Measurements from ENCODE around the gene HK3.

The HK3 gene

GRCh38 chr5:176941951-176942350, 42.8 kb upstream of the HK3 start:
- Histone ChIP-seq H3K4me1 (ENCODE audit: control insufficient read depth in 1 of 2, insufficient read depth in 1 of 2, low read depth in 1 of 2, low read length in 1 of 2) (no peaks in the 10 kb centered on the region), H3K4me3 (ENCODE audit: low read depth in 1 of 2, low read length in 1 of 2) (no peak overlapping the region), H3K9me3 (no peaks in the 10 kb centered on the region), H3K36me3 (peaks cover 92% of the 10 kb centered on the region), H3K27me3 (no peaks in the 10 kb centered on the region), H3K27ac (no peak overlapping the region)
- TF ChIP-seq CTCF (IDR thresholded peaks at IDR 0.05): no peak

GRCh38 chr5:176938472-176938871, 39.3 kb upstream of the HK3 start:
- Histone ChIP-seq H3K27me3 (no peaks in the 10 kb centered on the region), H3K4me3 (ENCODE audit: low read depth in 1 of 2, low read length in 1 of 2) (no peak overlapping the region), H3K9me3 (no peaks in the 10 kb centered on the region), H3K27ac (no peak overlapping the region), H3K36me3 (peaks cover 64% of the 10 kb centered on the region), H3K4me1 (ENCODE audit: control insufficient read depth in 1 of 2, insufficient read depth in 1 of 2, low read depth in 1 of 2, low read length in 1 of 2) (no peaks in the 10 kb centered on the region)
- TF ChIP-seq CTCF (IDR thresholded peaks at IDR 0.05): no peak

- Histone ChIP-seq H3K36me3 (peaks cover 48% of the 10 kb centered on the region), H3K4me1 (ENCODE audit: control insufficient read depth in 1 of 2, insufficient read depth in 1 of 2, low read depth in 1 of 2, low read length in 1 of 2) (peaks cover 8 to 12% of the 10 kb centered on the region in 2 experiments), H3K27me3 (no peaks in the 10 kb centered on the region), H3K4me3 (ENCODE audit: low read depth in 1 of 2, low read length in 1 of 2) (no peak overlapping the region), H3K27ac (no peak overlapping the region), H3K9me3 (no peaks in the 10 kb centered on the region)
- TF ChIP-seq CTCF (IDR thresholded peaks at IDR 0.05): no peak
These were observed 35.9 kb upstream of the HK3 start for GRCh38 chr5:176935017-176935416.

GRCh38 chr5:176934309-176934930, 35.3 kb upstream of the HK3 start:
- peaks cover 13 to 17% of the 10 kb centered on the region in 2 experiments for H3K4me1 ChIP-seq (ENCODE audit: control insufficient read depth in 1 of 2, insufficient read depth in 1 of 2, low read depth in 1 of 2, low read length in 1 of 2)
- no peak for TF ChIP-seq CTCF (IDR thresholded peaks at IDR 0.05)
- H3K27me3 ChIP-seq: no peaks in the 10 kb centered on the region
- no peak overlapping the region for H3K4me3 ChIP-seq (ENCODE audit: low read depth in 1 of 2, low read length in 1 of 2)
- H3K36me3 ChIP-seq: peaks cover 42% of the 10 kb centered on the region
- H3K9me3 ChIP-seq: no peaks in the 10 kb centered on the region
- H3K27ac ChIP-seq: no peak overlapping the region

GRCh38 chr5:176929654-176930053, 30.5 kb upstream of the HK3 start:
- H3K4me3 ChIP-seq (ENCODE audit: low read depth in 1 of 2, low read length in 1 of 2): no peak overlapping the region
- H3K36me3 ChIP-seq: peaks cover 20% of the 10 kb centered on the region
- H3K27me3 ChIP-seq: no peaks in the 10 kb centered on the region
- H3K9me3 ChIP-seq: no peaks in the 10 kb centered on the region
- peaks cover 17% of the 10 kb centered on the region in 2 experiments for H3K4me1 ChIP-seq (ENCODE audit: control insufficient read depth in 1 of 2, insufficient read depth in 1 of 2, low read depth in 1 of 2, low read length in 1 of 2)
- peak overlapping the region; percentile 62 for H3K27ac ChIP-seq
- TF ChIP-seq CTCF (IDR thresholded peaks at IDR 0.05): no peak
